Liver (tissue), 9 donors: ENCODE results near the gene RUNX1. TPM values are rescaled to one million over a fixed set of nuclear protein-coding genes. Genes with fewer than 3 reads are reported as not detected.

Experiments used
- DNase-seq: peaks from one replicate; pipeline ENCODE4 v3.0.0-alpha.2; 2017; ENCODE audit warnings: low spot score
- H3K27ac ChIP-seq, 2 donors: one replicate each; pipeline ENCODE4 v1.7.0; 2013; ENCODE audit warnings: inconsistent platforms in 2 of 2, low read length in 2 of 2, control low read depth in 1 of 2, low read depth in 1 of 2, mild to moderate bottlenecking in 1 of 2
- H3K27me3 ChIP-seq, 4 donors: one replicate each; pipeline versions ENCODE4 v1.6.1 to v1.7.0; 2013; ENCODE audit warnings: low read length in 3 of 4, inconsistent platforms in 1 of 4, mild to moderate bottlenecking in 1 of 4, moderate library complexity in 1 of 4; ENCODE audit not compliant: control insufficient read depth in 4 of 4, insufficient read depth in 4 of 4
- H3K36me3 ChIP-seq, 4 donors: one replicate each; pipeline versions ENCODE4 v1.6.1 to v1.7.0; 2013; ENCODE audit warnings: low read length in 3 of 4, mild to moderate bottlenecking in 3 of 4, low read depth in 1 of 4, moderate library complexity in 1 of 4; ENCODE audit not compliant: control insufficient read depth in 4 of 4, insufficient read depth in 3 of 4
- H3K4me1 ChIP-seq, 4 donors: one replicate each; pipeline versions ENCODE4 v1.6.1 to v1.7.0; 2013; ENCODE audit warnings: low read length in 3 of 4, mild to moderate bottlenecking in 3 of 4, moderate library complexity in 1 of 4; ENCODE audit not compliant: control insufficient read depth in 4 of 4, insufficient read depth in 4 of 4
- H3K4me3 ChIP-seq, 3 donors: one replicate each; pipeline versions ENCODE4 v1.6.1 to v1.7.0; 2013; ENCODE audit warnings: low read length in 3 of 3, control low read depth in 1 of 3, low read depth in 1 of 3, mild to moderate bottlenecking in 1 of 3
- H3K9ac ChIP-seq, 2 donors: one replicate each; pipeline ENCODE4 v1.7.0; 2013; ENCODE audit warnings: low read length in 2 of 2, mild to moderate bottlenecking in 2 of 2, moderate library complexity in 2 of 2, control low read depth in 1 of 2, low read depth in 1 of 2
- H3K9me3 ChIP-seq, 4 donors: one replicate each; pipeline versions ENCODE4 v1.6.1 to v1.7.0; 2013; ENCODE audit warnings: low read length in 3 of 4; ENCODE audit not compliant: control insufficient read depth in 4 of 4
- ATF3 ChIP-seq: IDR thresholded peaks from 2 replicates; pipeline ENCODE4 v1.6.1; 2016; ENCODE audit warnings: antibody characterized with exemption
- EGR1 ChIP-seq, 2 donors: IDR thresholded peaks; 2 replicates each; pipeline ENCODE4 v1.6.1; 2016 to 2018; ENCODE audit warnings: antibody characterized with exemption in 2 of 2, low read depth in 2 of 2
- FOXA1 ChIP-seq: IDR thresholded peaks from 2 replicates; pipeline ENCODE4 v1.6.1; 2016; ENCODE audit warnings: antibody characterized with exemption
- FOXA2 ChIP-seq: IDR thresholded peaks from 2 replicates; pipeline ENCODE4 v1.6.1; 2016; ENCODE audit warnings: antibody characterized with exemption
- GABPA ChIP-seq, 2 donors: IDR thresholded peaks in 1 of 2; conservative IDR thresholded peaks in 1 of 2; 2 replicates each; pipeline ENCODE4 v1.6.1; 2016; ENCODE audit warnings: antibody characterized with exemption in 2 of 2, mild to moderate bottlenecking in 1 of 2, moderate library complexity in 1 of 2
- HNF4A ChIP-seq, 2 donors: conservative IDR thresholded peaks; 2 replicates each; pipeline ENCODE4 v1.6.1; 2016; ENCODE audit warnings: antibody characterized with exemption in 2 of 2, mild to moderate bottlenecking in 2 of 2
- HNF4G ChIP-seq: IDR thresholded peaks from 2 replicates; pipeline ENCODE4 v1.6.1; 2016; ENCODE audit warnings: antibody characterized with exemption
- JUND ChIP-seq, 2 donors: IDR thresholded peaks; 2 replicates each; pipeline ENCODE4 v1.6.1; 2016; ENCODE audit warnings: antibody characterized with exemption in 2 of 2
- NR2F2 ChIP-seq: IDR thresholded peaks from 2 replicates; pipeline ENCODE4 v1.6.1; 2016; ENCODE audit warnings: antibody characterized with exemption
- RAD21 ChIP-seq, 2 donors: IDR thresholded peaks; 2 replicates each; pipeline ENCODE4 v1.6.1; 2016; ENCODE audit warnings: antibody characterized with exemption in 2 of 2, mild to moderate bottlenecking in 2 of 2
- REST ChIP-seq: IDR thresholded peaks from 2 replicates; pipeline ENCODE4 v1.6.1; 2016; ENCODE audit warnings: antibody characterized with exemption, mild to moderate bottlenecking
- RXRA ChIP-seq, 2 donors: IDR thresholded peaks; 2 replicates each; pipeline ENCODE4 v1.6.1; 2017 to 2018; ENCODE audit warnings: antibody characterized with exemption in 2 of 2, mild to moderate bottlenecking in 1 of 2
- SP1 ChIP-seq: IDR thresholded peaks from 2 replicates; pipeline ENCODE4 v1.6.1; 2018; ENCODE audit warnings: antibody characterized with exemption, mild to moderate bottlenecking
- TAF1 ChIP-seq: conservative IDR thresholded peaks from 2 replicates; pipeline ENCODE4 v1.6.1; 2016; ENCODE audit warnings: antibody characterized with exemption, mild to moderate bottlenecking
- YY1 ChIP-seq: IDR thresholded peaks from 2 replicates; pipeline ENCODE4 v1.6.1; 2016; ENCODE audit warnings: antibody characterized with exemption, mild to moderate bottlenecking
- ZBTB33 ChIP-seq: IDR thresholded peaks from 2 replicates; pipeline ENCODE4 v1.6.1; 2016; ENCODE audit warnings: antibody characterized with exemption
- WGBS: extraction: QIAGEN DNeasy Blood & Tissue Kit; methylation state at CpG from one replicate; pipeline ENCODE4 v1.1.7; 2013; 5-methylcytosine and 5-hydroxymethylcytosine counted together
- polyA plus RNA-seq, 2 donors: library from polyadenylated mRNA; stranded (reverse) in 1 of 2; unstranded in 1 of 2; fragments of 200-250 nt in 1 of 2; fragments of >200 nt in 1 of 2; fragmentation: Nextera tagmentation in 1 of 2; extraction: Ambion mirVana in 1 of 2; gene quantifications; one replicate each; pipeline versions ENCODE4 v1.2.1 to v1.2.3, GENCODE V29; 2013 to 2015
- total RNA-seq, 2 donors: library from RNA; depleted of rRNA; stranded (reverse); fragments of >200 nt; gene quantifications; one replicate each; pipeline ENCODE4 v1.2.3, GENCODE V29; 2014
- TF ChIP-seq, protein P1 (sequence below): IDR thresholded peaks from 2 replicates; pipeline ENCODE4 v1.6.1; 2016; ENCODE audit warnings: antibody characterized with exemption
- TF ChIP-seq, protein P2 (sequence below): fragments of 150-350 bp; IDR thresholded peaks from 2 replicates; pipeline ENCODE4 v1.5.1; 2017; ENCODE audit warnings: improper control_type of control experiment, low read depth, low read length; ENCODE audit not compliant: missing input control
- donor health status: healthy.
- donor health status: healthy.
- donor health status: healthy.
- donor health status: healthy.
- donor health status: healthy.

RUNX1 gene
- total and polyA plus RNA-seq, 4 donors = 0.98 to 7.2 (median 3.1) TPM

GRCh38 chr21:34944015-34944755, 104.9 kb downstream of the RUNX1 start:
- no peak overlapping the region for H3K4me3 ChIP-seq
- no peak for TF ChIP-seq RAD21 (IDR thresholded peaks at IDR 0.05)
- no peak for TF ChIP-seq FOXA1
- no peak for TF ChIP-seq REST
- no peak for TF ChIP-seq SP1
- TF ChIP-seq EGR1 (IDR thresholded peaks at IDR 0.05; ENCODE audit: low read depth in 2 of 2) = no peak
- TF ChIP-seq ATF3 = no peak
- no peak for TF ChIP-seq TAF1
- TF ChIP-seq NR2F2 = no peak
- TF ChIP-seq FOXA2 = no peak
- TF ChIP-seq JUND (IDR thresholded peaks at IDR 0.05) = no peak
- TF ChIP-seq ZBTB33 = no peak
- TF ChIP-seq HNF4A (conservative IDR thresholded peaks at IDR 0.05) = no peak
- TF ChIP-seq GABPA (IDR thresholded peaks at IDR 0.05 in 1 of 2, conservative IDR thresholded peaks at IDR 0.05 in 1 of 2) = no peak
- TF ChIP-seq HNF4G = no peak
- no peak for TF ChIP-seq RXRA (IDR thresholded peaks at IDR 0.05)
- TF ChIP-seq YY1 = no peak
- TF ChIP-seq, protein P1, sequence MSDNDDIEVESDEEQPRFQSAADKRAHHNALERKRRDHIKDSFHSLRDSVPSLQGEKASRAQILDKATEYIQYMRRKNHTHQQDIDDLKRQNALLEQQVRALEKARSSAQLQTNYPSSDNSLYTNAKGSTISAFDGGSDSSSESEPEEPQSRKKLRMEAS = no peak
- TF ChIP-seq, protein P2, sequence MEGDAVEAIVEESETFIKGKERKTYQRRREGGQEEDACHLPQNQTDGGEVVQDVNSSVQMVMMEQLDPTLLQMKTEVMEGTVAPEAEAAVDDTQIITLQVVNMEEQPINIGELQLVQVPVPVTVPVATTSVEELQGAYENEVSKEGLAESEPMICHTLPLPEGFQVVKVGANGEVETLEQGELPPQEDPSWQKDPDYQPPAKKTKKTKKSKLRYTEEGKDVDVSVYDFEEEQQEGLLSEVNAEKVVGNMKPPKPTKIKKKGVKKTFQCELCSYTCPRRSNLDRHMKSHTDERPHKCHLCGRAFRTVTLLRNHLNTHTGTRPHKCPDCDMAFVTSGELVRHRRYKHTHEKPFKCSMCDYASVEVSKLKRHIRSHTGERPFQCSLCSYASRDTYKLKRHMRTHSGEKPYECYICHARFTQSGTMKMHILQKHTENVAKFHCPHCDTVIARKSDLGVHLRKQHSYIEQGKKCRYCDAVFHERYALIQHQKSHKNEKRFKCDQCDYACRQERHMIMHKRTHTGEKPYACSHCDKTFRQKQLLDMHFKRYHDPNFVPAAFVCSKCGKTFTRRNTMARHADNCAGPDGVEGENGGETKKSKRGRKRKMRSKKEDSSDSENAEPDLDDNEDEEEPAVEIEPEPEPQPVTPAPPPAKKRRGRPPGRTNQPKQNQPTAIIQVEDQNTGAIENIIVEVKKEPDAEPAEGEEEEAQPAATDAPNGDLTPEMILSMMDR = no peak
- no peak overlapping the region for H3K27ac ChIP-seq
- no peak for DNase-seq
- no peak overlapping the region for H3K9ac ChIP-seq
- H3K9me3 ChIP-seq = no peaks in the 10 kb centered on the region
- H3K36me3 ChIP-seq = no peaks in the 10 kb centered on the region
- WGBS = 83% methylated on average over 4 of the region's 4 CpGs
- H3K4me1 ChIP-seq = no peaks in the 10 kb centered on the region
- no peaks in the 10 kb centered on the region for H3K27me3 ChIP-seq
